H1 (cell line): ENCODE measurements around the gene WDR11. TPM values are rescaled to one million over a fixed set of nuclear protein-coding genes. Genes with fewer than 3 reads are reported as not detected.

Experiments
- CBX5 ChIP-seq: fragments of 300-800, 300-1000 bp; sonication (generic); IDR thresholded peaks from 2 replicates; pipeline ENCODE4 v1.7.1; 2016; ENCODE audit warnings: antibody characterized with exemption, low read length, low read depth
- FOSL1 ChIP-seq: IDR thresholded peaks from 2 replicates; pipeline ENCODE4 v1.6.1; 2011; ENCODE audit warnings: mild to moderate bottlenecking, low read depth, low read length, moderate library complexity; ENCODE audit not compliant: insufficient read depth
- MAFK ChIP-seq: IDR thresholded peaks from 2 replicates; pipeline ENCODE4 v1.6.1; 2012; ENCODE audit warnings: low read depth, mild to moderate bottlenecking, improper control_type of control experiment, low read length
- RNF2 ChIP-seq: fragments of 200-900, 300-1000 bp; sonication (generic); IDR thresholded peaks from 2 replicates; pipeline ENCODE4 v1.7.1; 2016; ENCODE audit warnings: borderline replicate concordance, low read depth, mild to moderate bottlenecking, antibody characterized with exemption, low read length; ENCODE audit not compliant: poor library complexity, severe bottlenecking; ENCODE audit errors: missing control alignments
- TCF12 ChIP-seq: IDR thresholded peaks from 2 replicates; pipeline ENCODE4 v1.6.1; 2011; ENCODE audit warnings: low read depth, mild to moderate bottlenecking, low read length
- YY1 ChIP-seq: IDR thresholded peaks from 2 replicates; pipeline ENCODE4 v1.6.1; 2011; ENCODE audit warnings: low read depth, mild to moderate bottlenecking, low read length
- polyA plus RNA-seq, 7 experiments: library from polyadenylated mRNA; depleted of rRNA in 3 of 7; stranded (reverse) in 5 of 7; unstranded in 2 of 7; fragments of >200 nt in 5 of 7; fragments of 200-250 nt in 2 of 7; gene quantifications; 1 replicate in 5 of 7; 2 replicates in 1 of 7; 4 replicates in 1 of 7; pipeline versions ENCODE4 v1.2.1 to v1.2.3, GENCODE V29; 2011 to 2013; ENCODE audit warnings: missing spikeins in 2 of 7, mixed read lengths in 2 of 7
- total RNA-seq: library from RNA; stranded (reverse); fragmentation: NEBNext Ultra II Directional; extraction: Animal tissue kit (Norgen Biotek cat#: 25700); gene quantifications from 2 replicates; pipeline ENCODE4 v1.2.1, GENCODE V29; 2021
- TF ChIP-seq, protein P1 (sequence below), 3 experiments: IDR thresholded peaks; 1 replicate in 2 of 3; 2 replicates in 1 of 3; pipeline versions ENCODE4 v1.5.1 to v1.6.1; 2011; ENCODE audit warnings: low read length in 3 of 3, mild to moderate bottlenecking in 3 of 3, inconsistent platforms in 2 of 3, low read depth in 1 of 3, moderate library complexity in 1 of 3; ENCODE audit not compliant: insufficient read depth in 1 of 3; ENCODE audit errors: control extremely low read depth in 1 of 3

The WDR11 gene
- total and polyA plus RNA-seq, 2 of the 8 experiments (the other 6 are each of a cell fraction or from before 2014, with no cell fraction given): 39.7 to 41.9 TPM

DNA sequence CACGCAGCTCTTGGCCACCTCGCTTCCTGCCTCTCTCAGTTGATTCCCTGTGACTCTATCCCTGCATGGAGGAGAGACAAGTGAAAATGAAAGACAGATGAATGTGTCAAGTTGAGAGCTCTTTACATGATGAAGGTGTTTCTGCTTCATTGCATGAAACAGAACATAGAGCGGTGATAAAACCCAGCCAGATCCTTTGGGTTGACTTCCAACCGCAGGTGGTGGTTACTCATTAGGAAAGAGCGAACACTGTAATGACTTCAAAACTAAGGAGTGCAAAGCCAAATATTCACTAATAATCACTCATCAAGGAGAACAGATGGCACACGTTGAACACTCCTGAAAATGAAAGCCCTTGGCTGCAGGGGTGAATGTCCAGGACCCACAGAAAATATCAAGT is 31.8 kb upstream of the WDR11 start (continued):
- no peak for TF ChIP-seq FOSL1
- TF ChIP-seq RNF2: no peak
- no peak for TF ChIP-seq YY1
- TF ChIP-seq CBX5: no peak
- TF ChIP-seq MAFK: no peak
- TF ChIP-seq, protein P1, sequence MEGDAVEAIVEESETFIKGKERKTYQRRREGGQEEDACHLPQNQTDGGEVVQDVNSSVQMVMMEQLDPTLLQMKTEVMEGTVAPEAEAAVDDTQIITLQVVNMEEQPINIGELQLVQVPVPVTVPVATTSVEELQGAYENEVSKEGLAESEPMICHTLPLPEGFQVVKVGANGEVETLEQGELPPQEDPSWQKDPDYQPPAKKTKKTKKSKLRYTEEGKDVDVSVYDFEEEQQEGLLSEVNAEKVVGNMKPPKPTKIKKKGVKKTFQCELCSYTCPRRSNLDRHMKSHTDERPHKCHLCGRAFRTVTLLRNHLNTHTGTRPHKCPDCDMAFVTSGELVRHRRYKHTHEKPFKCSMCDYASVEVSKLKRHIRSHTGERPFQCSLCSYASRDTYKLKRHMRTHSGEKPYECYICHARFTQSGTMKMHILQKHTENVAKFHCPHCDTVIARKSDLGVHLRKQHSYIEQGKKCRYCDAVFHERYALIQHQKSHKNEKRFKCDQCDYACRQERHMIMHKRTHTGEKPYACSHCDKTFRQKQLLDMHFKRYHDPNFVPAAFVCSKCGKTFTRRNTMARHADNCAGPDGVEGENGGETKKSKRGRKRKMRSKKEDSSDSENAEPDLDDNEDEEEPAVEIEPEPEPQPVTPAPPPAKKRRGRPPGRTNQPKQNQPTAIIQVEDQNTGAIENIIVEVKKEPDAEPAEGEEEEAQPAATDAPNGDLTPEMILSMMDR (IDR thresholded peaks at IDR 0.05; ENCODE audit: control extremely low read depth in 1 of 3, insufficient read depth in 1 of 3, low read depth in 1 of 3, low read length in 3 of 3): no peak
- TF ChIP-seq TCF12: no peak
